HepG2 (cell line): Measurements from ENCODE around the gene ABCC8. TPM values are rescaled to one million over a fixed set of nuclear protein-coding genes. Genes with fewer than 3 reads are reported as not detected.

ENCODE experiments used
- ATF5 ChIP-seq: sonication (generic); formaldehyde crosslinking; IDR thresholded peaks from 2 replicates; pipeline ENCODE4 v1.4.0; 2020; ENCODE audit warnings: mild to moderate bottlenecking, low read depth, missing genetic modification reagents
- DNMT3B ChIP-seq: conservative IDR thresholded peaks from 2 replicates; pipeline ENCODE4 v1.6.1; 2016; ENCODE audit warnings: missing biosample characterization, control low read depth
- FUBP1 ChIP-seq: sonication (generic); formaldehyde crosslinking; IDR thresholded peaks from 2 replicates; pipeline ENCODE4 v1.5.1; 2020; ENCODE audit warnings: missing genetic modification reagents, mild to moderate bottlenecking, borderline replicate concordance
- HNRNPL ChIP-seq: fragments of 200-400 bp; formaldehyde crosslinking; IDR thresholded peaks from 2 replicates; pipeline ENCODE4 v1.6.1; 2017; ENCODE audit warnings: mild to moderate bottlenecking, low read depth, low read length
- IRF1 ChIP-seq: sonication (generic); formaldehyde crosslinking; IDR thresholded peaks from 2 replicates; pipeline ENCODE4 v1.4.0; 2020; ENCODE audit warnings: low read depth, mild to moderate bottlenecking, missing genetic modification reagents
- KDM5A ChIP-seq: fragments of 200-600 bp; sonication (generic); IDR thresholded peaks from 2 replicates; pipeline ENCODE4 v1.7.0; 2018; ENCODE audit warnings: antibody characterized with exemption, mild to moderate bottlenecking, low read length, borderline replicate concordance
- NR2F1 ChIP-seq, 2 experiments: fragments of 450-650 bp in 1 of 2; formaldehyde crosslinking in 1 of 2; IDR thresholded peaks; 2 replicates each; pipeline versions ENCODE4 v1.5.0 to v1.6.1; 2016 to 2020; ENCODE audit warnings: mild to moderate bottlenecking in 1 of 2, missing compliant biosample characterization in 1 of 2, missing genetic modification reagents in 1 of 2, moderate library complexity in 1 of 2
- PHB2 ChIP-seq: fragments of 450-650 bp; IDR thresholded peaks from 2 replicates; pipeline ENCODE4 v1.6.1; 2018; ENCODE audit not compliant: partially characterized antibody
- PLSCR1 ChIP-seq: sonication (generic); formaldehyde crosslinking; IDR thresholded peaks from 2 replicates; pipeline ENCODE4 v1.5.0; 2020; ENCODE audit warnings: missing genetic modification reagents, mild to moderate bottlenecking, borderline replicate concordance
- POGZ ChIP-seq: sonication (generic); formaldehyde crosslinking; IDR thresholded peaks from 2 replicates; pipeline ENCODE4 v1.4.0; 2020; ENCODE audit warnings: mild to moderate bottlenecking, missing genetic modification reagents
- PREB ChIP-seq: sonication (generic); formaldehyde crosslinking; IDR thresholded peaks from 2 replicates; pipeline ENCODE4 v1.4.0; 2020; ENCODE audit warnings: missing genetic modification reagents
- SMARCC2 ChIP-seq: fragments of 450-650 bp; IDR thresholded peaks from 2 replicates; pipeline ENCODE4 v1.6.1; 2017; ENCODE audit warnings: antibody characterized with exemption, mild to moderate bottlenecking
- SNAPC2 ChIP-seq: sonication (generic); formaldehyde crosslinking; IDR thresholded peaks from 2 replicates; pipeline ENCODE4 v1.8.1; 2022; ENCODE audit warnings: mild to moderate bottlenecking, missing genetic modification reagents
- U2AF1 ChIP-seq: fragments of 200-400 bp; formaldehyde crosslinking; optimal IDR thresholded peaks from 2 replicates; pipeline ENCODE3; 2017; ENCODE audit warnings: mild to moderate bottlenecking, low read depth, low read length
- YEATS2 ChIP-seq: sonication (generic); formaldehyde crosslinking; IDR thresholded peaks from 2 replicates; pipeline ENCODE4 v1.4.0; 2020; ENCODE audit warnings: missing genetic modification reagents, borderline replicate concordance
- ZBTB34 ChIP-seq: sonication (generic); formaldehyde crosslinking; IDR thresholded peaks from 2 replicates; pipeline ENCODE4 v1.8.0; 2022; ENCODE audit warnings: mild to moderate bottlenecking, missing genetic modification reagents
- ZBTB44 ChIP-seq: sonication (generic); formaldehyde crosslinking; IDR thresholded peaks from 2 replicates; pipeline ENCODE4 v1.4.0; 2020; ENCODE audit warnings: missing genetic modification reagents
- ZNF343 ChIP-seq: sonication (generic); formaldehyde crosslinking; IDR thresholded peaks from 2 replicates; pipeline ENCODE4 v1.4.0; 2020; ENCODE audit warnings: mild to moderate bottlenecking, missing genetic modification reagents
- ZNF792 ChIP-seq: IDR thresholded peaks from 2 replicates; pipeline ENCODE4 v1.6.1; 2016
- ZNF841 ChIP-seq: sonication (generic); formaldehyde crosslinking; IDR thresholded peaks from 2 replicates; pipeline ENCODE4 v1.8.1; 2023; ENCODE audit warnings: missing genetic modification reagents, borderline replicate concordance
- polyA plus RNA-seq, 8 experiments: library from polyadenylated mRNA; depleted of rRNA in 3 of 8; stranded (reverse) in 7 of 8; unstranded in 1 of 8; fragments of >200 nt; fragmentation: Illumina TruSeq in 4 of 8; extraction: Trizol in 4 of 8; gene quantifications; 2 replicates each; pipeline versions ENCODE4 v1.2.1 to v1.2.3, GENCODE V29; 2011 to 2016; ENCODE audit warnings: low read depth in 4 of 8, missing spikeins in 1 of 8, mixed read lengths in 1 of 8; ENCODE audit not compliant: insufficient read depth in 1 of 8
- total RNA-seq, 5 experiments: library from RNA; depleted of rRNA; stranded (reverse); fragments of >200 nt; fragmentation: Illumina TruSeq; extraction: Trizol; gene quantifications; 2 replicates each; pipeline ENCODE4 v1.2.3, GENCODE V29; 2016; ENCODE audit warnings: low read depth in 1 of 5

Gene ABCC8
- total and polyA plus RNA-seq, 2 of the 13 experiments (the other 11 are each of a cell fraction or from before 2014, with no cell fraction given): not detected

GRCh38 chr11:17353821-17354600 is 122.6 kb downstream of the ABCC8 start (continued):
- TF ChIP-seq IRF1: no peak
- no peak for TF ChIP-seq PREB (CRISPR knock-in tag)
- no peak for TF ChIP-seq PLSCR1 (CRISPR knock-in tag)
- no peak for TF ChIP-seq SMARCC2
- no peak for TF ChIP-seq POGZ (CRISPR knock-in tag)
- no peak for TF ChIP-seq PHB2
- peak; percentile 58; the same call in 1 of the 2 replicates for TF ChIP-seq KDM5A
- TF ChIP-seq YEATS2 (CRISPR knock-in tag): peak; percentile 52; the same call in 1 of the 2 replicates
- TF ChIP-seq ZNF343 (CRISPR knock-in tag): no peak
- TF ChIP-seq SNAPC2 (CRISPR knock-in tag): no peak
- no peak for TF ChIP-seq U2AF1
- no peak for TF ChIP-seq HNRNPL
- TF ChIP-seq ZNF792: no peak
- no peak for TF ChIP-seq FUBP1 (CRISPR knock-in tag)
- no peak for TF ChIP-seq DNMT3B (CRISPR knock-in tag)
- no peak for TF ChIP-seq NR2F1 (CRISPR knock-in tag; IDR thresholded peaks at IDR 0.05)
- TF ChIP-seq ZNF841 (CRISPR knock-in tag): no peak
- TF ChIP-seq ZBTB44 (CRISPR knock-in tag): no peak
- TF ChIP-seq ZBTB34: peak; percentile 60; the same call in 1 of the 2 replicates
- no peak for TF ChIP-seq ATF5
